ENCODE data around the gene TRIOBP.

The TRIOBP gene

DNA sequence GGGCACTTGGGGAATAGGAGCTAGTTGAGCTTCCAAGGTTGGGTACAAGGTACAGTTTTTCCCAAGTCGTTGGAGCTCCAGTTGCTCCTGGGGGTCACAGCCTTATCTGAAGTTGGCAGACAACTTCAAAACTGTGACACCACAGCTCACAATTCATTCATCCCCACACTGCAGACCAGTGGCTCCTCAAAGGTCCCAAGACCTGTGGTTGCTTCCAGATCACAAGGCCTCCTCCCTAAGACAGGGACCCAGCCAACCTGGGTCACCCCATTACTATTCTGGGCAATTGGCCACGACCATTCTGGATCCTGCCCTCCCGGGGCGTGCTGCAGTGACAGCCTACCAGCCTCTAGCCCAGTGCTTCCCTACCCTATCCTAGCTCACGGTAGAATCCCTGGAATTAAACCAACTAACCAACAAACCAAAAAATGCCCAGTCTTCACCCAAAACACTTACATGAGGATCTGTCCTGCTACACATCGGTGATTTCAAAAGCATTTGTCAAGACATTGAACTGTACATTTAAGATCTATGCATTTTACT is 39.2 kb upstream of the TRIOBP start:
- DNase-seq (ENCODE audit: low read depth): no peak
- TF ChIP-seq, protein P1, sequence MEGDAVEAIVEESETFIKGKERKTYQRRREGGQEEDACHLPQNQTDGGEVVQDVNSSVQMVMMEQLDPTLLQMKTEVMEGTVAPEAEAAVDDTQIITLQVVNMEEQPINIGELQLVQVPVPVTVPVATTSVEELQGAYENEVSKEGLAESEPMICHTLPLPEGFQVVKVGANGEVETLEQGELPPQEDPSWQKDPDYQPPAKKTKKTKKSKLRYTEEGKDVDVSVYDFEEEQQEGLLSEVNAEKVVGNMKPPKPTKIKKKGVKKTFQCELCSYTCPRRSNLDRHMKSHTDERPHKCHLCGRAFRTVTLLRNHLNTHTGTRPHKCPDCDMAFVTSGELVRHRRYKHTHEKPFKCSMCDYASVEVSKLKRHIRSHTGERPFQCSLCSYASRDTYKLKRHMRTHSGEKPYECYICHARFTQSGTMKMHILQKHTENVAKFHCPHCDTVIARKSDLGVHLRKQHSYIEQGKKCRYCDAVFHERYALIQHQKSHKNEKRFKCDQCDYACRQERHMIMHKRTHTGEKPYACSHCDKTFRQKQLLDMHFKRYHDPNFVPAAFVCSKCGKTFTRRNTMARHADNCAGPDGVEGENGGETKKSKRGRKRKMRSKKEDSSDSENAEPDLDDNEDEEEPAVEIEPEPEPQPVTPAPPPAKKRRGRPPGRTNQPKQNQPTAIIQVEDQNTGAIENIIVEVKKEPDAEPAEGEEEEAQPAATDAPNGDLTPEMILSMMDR (IDR thresholded peaks at IDR 0.05; ENCODE audit: low read length, missing control alignments): no peak
- H3K4me3 ChIP-seq (replicated peaks; ENCODE audit: low read depth, low read length): peak overlapping the region; percentile 60

DNA sequence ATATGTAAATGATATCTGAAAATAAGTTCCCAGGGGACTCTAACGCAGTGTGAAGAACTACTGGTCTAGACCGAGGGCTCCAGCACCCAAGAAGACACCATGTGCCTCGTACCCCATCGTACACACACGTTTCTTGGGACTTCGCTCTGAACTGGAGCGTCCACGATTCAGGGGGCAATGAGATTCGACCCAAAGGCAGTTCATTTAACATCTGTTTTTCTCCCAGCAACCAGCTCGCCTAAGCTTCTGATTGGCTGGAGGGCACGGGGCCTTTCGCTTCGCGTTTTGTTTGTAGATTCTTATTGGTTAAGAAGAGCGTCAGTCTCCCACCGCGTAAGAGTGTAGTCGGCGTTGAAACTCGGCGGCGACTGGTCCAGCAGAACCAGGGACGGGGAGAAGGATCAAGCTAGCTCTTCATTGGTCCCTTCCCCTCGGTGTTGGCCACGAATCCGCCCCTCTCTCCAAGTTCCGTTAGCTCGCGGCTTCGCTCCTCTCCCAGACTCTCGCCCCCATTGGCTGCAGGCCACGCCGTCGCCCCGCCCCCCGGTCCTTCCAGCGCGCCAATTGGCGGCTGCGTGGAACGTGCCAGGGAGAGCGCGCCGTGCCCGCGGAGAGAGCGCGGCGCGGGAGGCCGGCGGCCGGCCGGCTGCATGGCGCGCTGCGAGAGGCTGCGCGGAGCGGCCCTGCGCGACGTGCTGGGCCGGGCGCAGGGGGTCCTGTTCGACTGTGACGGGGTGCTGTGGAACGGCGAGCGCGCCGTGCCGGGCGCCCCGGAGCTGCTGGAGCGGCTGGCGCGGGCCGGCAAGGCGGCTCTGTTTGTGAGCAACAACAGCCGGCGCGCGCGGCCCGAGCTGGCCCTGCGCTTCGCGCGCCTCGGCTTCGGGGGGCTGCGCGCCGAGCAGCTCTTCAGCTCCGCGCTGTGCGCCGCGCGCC is 38.4 kb upstream of the TRIOBP start, which contains the start of gene PDXP:
PDXP (plus strand) TSS at position 591 of the 933 bp plus-strand sequence; CDS start at position 651, 60 bp downstream.
- TF ChIP-seq, protein P1 (IDR thresholded peaks at IDR 0.05; ENCODE audit: low read length, missing control alignments): no peak
- H3K4me3 ChIP-seq (replicated peaks; ENCODE audit: low read depth, low read length): peak within 1 kb of the TSS; percentile 64
- DNase-seq (ENCODE audit: low read depth): peak; percentile 100

DNA sequence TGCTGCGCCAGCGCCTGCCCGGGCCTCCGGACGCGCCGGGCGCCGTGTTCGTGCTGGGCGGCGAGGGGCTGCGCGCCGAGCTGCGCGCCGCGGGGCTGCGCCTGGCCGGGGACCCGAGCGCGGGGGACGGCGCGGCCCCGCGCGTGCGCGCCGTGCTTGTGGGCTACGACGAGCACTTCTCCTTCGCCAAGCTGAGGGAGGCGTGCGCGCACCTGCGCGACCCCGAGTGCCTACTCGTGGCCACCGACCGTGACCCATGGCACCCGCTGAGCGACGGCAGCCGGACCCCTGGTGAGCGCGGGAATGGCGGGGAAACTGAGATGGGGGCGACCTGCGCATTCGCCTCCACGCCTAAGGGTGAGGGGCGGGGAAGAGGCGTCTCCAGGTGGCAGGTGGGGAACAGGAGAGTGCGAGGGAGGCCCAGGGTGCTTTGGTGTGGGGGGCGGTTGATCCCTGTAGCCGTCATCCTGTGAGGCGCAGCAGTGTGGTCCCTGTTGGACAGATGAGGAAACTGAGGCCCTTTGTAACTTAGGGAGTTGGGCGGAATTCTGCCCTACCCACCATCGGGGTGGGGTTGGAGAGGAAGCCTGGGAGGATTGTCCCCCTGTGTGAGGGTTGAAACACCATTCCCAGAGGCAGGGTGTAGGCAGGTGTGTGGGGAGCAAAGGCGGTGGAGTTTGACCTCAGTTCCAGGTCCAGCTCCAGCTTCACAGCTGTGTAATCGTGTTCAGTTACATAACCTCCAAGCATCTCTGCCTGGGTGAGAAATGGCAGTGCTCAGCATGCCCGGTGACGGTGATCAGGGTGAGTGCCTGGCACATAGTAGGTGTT is 37.6 kb upstream of the TRIOBP start:
- H3K4me3 ChIP-seq (replicated peaks; ENCODE audit: low read depth, low read length): peak overlapping the region; percentile 64
- DNase-seq (ENCODE audit: low read depth): no peak
- TF ChIP-seq, protein P1 (IDR thresholded peaks at IDR 0.05; ENCODE audit: low read length, missing control alignments): no peak

DNA sequence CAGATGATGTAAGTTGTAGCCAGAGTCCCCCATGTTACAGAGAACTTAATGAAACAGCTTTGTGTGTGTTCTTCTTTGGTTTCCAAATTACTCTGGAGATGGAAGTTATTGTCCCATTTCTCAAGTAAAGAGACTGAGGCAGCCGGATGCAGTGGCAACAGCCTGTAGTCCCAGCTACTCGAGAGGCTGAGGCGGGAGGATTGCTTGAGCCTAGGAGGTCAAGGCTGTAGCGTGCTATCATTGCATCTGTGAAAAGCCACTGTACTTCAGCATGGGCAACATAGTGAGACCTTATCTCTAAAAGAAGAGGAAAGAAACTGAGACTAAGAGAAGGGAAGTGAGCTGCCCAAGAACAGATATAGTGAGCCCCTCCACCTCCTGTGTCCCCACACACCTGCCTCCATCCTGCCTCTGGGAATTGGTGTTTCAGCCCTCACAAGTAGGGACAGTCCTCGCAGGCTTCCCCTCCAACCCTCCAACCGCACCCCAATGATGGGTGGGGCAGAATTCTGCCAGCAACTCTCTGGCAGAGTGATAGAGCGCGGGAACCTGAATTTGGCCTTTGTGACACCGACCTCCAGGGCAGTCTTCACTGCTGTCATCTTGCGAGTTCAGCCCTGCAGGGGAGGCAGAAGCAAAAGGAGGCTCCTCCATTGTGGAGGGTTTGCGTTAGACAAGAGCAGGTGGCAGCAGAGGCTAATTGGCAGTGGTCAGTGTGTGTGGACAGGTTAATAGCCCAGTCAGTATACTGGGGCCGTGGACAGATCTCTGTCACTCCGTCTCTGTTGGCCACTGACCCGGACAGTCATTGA is 36.7 kb upstream of the TRIOBP start:
- DNase-seq (ENCODE audit: low read depth): no peak
- TF ChIP-seq, protein P1 (IDR thresholded peaks at IDR 0.05; ENCODE audit: low read length, missing control alignments): no peak
- peak overlapping the region; percentile 64 for H3K4me3 ChIP-seq (replicated peaks; ENCODE audit: low read depth, low read length)

DNA sequence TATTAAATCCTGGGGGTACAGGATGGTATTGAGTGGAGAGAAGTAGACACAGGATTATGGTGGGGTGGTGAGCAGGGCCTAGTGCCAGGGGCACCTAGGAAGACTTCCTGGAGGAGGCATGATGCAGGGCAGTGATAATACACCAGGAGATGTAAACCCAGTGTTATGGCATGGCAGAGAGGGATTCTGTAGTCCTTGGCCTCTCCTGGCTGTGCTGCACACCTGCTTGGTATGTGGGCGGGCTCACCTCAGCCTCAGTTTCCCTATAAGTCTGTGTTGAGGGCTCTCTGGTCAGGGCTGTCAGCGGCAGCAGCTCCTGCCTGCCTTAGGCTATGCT is 36.2 kb upstream of the TRIOBP start:
- no peak for DNase-seq (ENCODE audit: low read depth)
- TF ChIP-seq, protein P1 (IDR thresholded peaks at IDR 0.05; ENCODE audit: low read length, missing control alignments): no peak
- no peak overlapping the region for H3K4me3 ChIP-seq (replicated peaks; ENCODE audit: low read depth, low read length)

All from fibroblast of pulmonary artery (primary cell).